Breast epithelium (tissue), 4 donors: Measurements from ENCODE around the gene CTDSP2. TPM values are rescaled to one million over a fixed set of nuclear protein-coding genes. Genes with fewer than 3 reads are reported as not detected.
"Not testable (repeated sequence)": the region's sequence is repeated elsewhere in the genome, so short reads cannot be mapped to it uniquely, and the experiment has no call there.

ENCODE experiments used
- DNase-seq, 2 donors: peaks; one replicate each; pipeline ENCODE4 v3.0.0-alpha.2; 2019; ENCODE audit warnings: low spot score in 2 of 2
- H3K27ac ChIP-seq, 2 donors: fragments of 200-600 bp; sonication (generic) in 1 of 2; one replicate each; pipeline ENCODE4 v1.5.1; 2016 to 2019; ENCODE audit warnings: mild to moderate bottlenecking in 1 of 2
- H3K27me3 ChIP-seq, 2 donors: fragments of 200-600 bp; sonication (generic) in 1 of 2; one replicate each; pipeline versions ENCODE4 v1.5.1 to v1.6.0; 2017 to 2019; ENCODE audit warnings: control low read depth in 1 of 2, mild to moderate bottlenecking in 1 of 2
- H3K36me3 ChIP-seq: fragments of 200-600 bp; one replicate; pipeline ENCODE4 v1.5.1; 2019
- H3K4me1 ChIP-seq, 2 donors: fragments of 200-600 bp; sonication (generic); one replicate each; pipeline ENCODE4 v1.5.1; 2016 to 2019; ENCODE audit warnings: control low read depth in 1 of 2
- H3K4me3 ChIP-seq, 3 donors: fragments of 200-600 bp; sonication (generic); 1 replicate in 2 of 3; 2 replicates in 1 of 3; pipeline ENCODE4 v1.5.1; 2016 to 2019; ENCODE audit warnings: mild to moderate bottlenecking in 3 of 3, moderate library complexity in 2 of 3
- H3K9me3 ChIP-seq, 2 donors: fragments of 200-600 bp; sonication (generic) in 1 of 2; one replicate each; pipeline ENCODE4 v1.5.1; 2016 to 2019; ENCODE audit warnings: control low read depth in 1 of 2
- CTCF ChIP-seq, 3 donors: fragments of 450-650 bp; IDR thresholded peaks; one replicate each; pipeline ENCODE4 v1.5.1; 2016 to 2017; ENCODE audit warnings: antibody characterized with exemption in 3 of 3, mild to moderate bottlenecking in 3 of 3, moderate library complexity in 3 of 3
- POLR2A ChIP-seq: fragments of 450-650 bp; IDR thresholded peaks from one replicate; pipeline ENCODE4 v1.6.1; 2016; ENCODE audit warnings: antibody characterized with exemption, mild to moderate bottlenecking, moderate library complexity
- POLR2AphosphoS5 ChIP-seq, 3 donors: sonication (generic); formaldehyde crosslinking; IDR thresholded peaks; one replicate each; pipeline ENCODE4 v1.6.1; 2017; ENCODE audit warnings: antibody characterized with exemption in 3 of 3
- intact Hi-C: fragments of 100-400 bp; cut with DNase I; formaldehyde crosslinking; loops from one replicate; pipeline ENCODE4 v1.15.1; 2023; ENCODE audit warnings: low total_unique reads
- total RNA-seq, 3 donors: library from RNA; depleted of rRNA; stranded (reverse); fragments of >200 nt; gene quantifications; one replicate each; pipeline ENCODE4 v1.1.0, GENCODE V29; 2016

Gene CTDSP2
- total RNA-seq, 3 donors from 2014 or later, result 144 to 175 (median 167) TPM

- intact Hi-C loops, result no loop called here
- TF ChIP-seq POLR2AphosphoS5 (IDR thresholded peaks at IDR 0.05) (peak; percentile 67 to 84 (median 72)), POLR2A (no peak)
- H3K27ac ChIP-seq, result peak overlapping the region; percentile 86 to 95
- no peak for DNase-seq
- H3K9me3 ChIP-seq, result no peaks in the 10 kb centered on the region
- peak overlapping the region in 1 of 3 donors; percentile 36 for H3K4me3 ChIP-seq
- H3K4me1 ChIP-seq, result peaks cover 28 to 33% of the 10 kb centered on the region in 2 donors
- H3K27me3 ChIP-seq, result no peaks in the 10 kb centered on the region
- no peaks in the 10 kb centered on the region for H3K36me3 ChIP-seq
These were observed 43.0 kb upstream of the CTDSP2 start for GRCh38 chr12:57889500-57889989.

- peak overlapping the region; percentile 86 to 95 for H3K27ac ChIP-seq
- TF ChIP-seq CTCF (IDR thresholded peaks at IDR 0.05), result no peak
- H3K4me3 ChIP-seq, result peak overlapping the region in 1 of 3 donors; percentile 36
- DNase-seq, result peak in 1 of 2 donors; percentile 66
- no peaks in the 10 kb centered on the region for H3K9me3 ChIP-seq
- H3K27me3 ChIP-seq, result no peaks in the 10 kb centered on the region
- H3K36me3 ChIP-seq, result no peaks in the 10 kb centered on the region
- intact Hi-C loops, result no loop called here
- H3K4me1 ChIP-seq, result peaks cover 24 to 26% of the 10 kb centered on the region in 2 donors
These were observed 42.1 kb upstream of the CTDSP2 start for GRCh38 chr12:57888409-57889157.

GRCh38 chr12:57887631-57888408 lies 41.3 kb upstream of the CTDSP2 start:
- H3K4me1 ChIP-seq, result peaks cover 17 to 19% of the 10 kb centered on the region in 2 donors
- H3K9me3 ChIP-seq, result no peaks in the 10 kb centered on the region
- no peak for DNase-seq
- intact Hi-C loops, result no loop called here
- H3K4me3 ChIP-seq, result peak overlapping the region in 1 of 3 donors; percentile 36
- no peaks in the 10 kb centered on the region for H3K36me3 ChIP-seq
- TF ChIP-seq POLR2AphosphoS5 (IDR thresholded peaks at IDR 0.05) (no peak), CTCF (IDR thresholded peaks at IDR 0.05) (no peak), POLR2A (no peak)
- H3K27ac ChIP-seq, result peak overlapping the region; percentile 86 to 95
- H3K27me3 ChIP-seq, result no peaks in the 10 kb centered on the region

- intact Hi-C loops, H3K4me3 ChIP-seq, H3K9me3 ChIP-seq, DNase-seq, H3K27me3 ChIP-seq, H3K36me3 ChIP-seq: not testable (repeated sequence)
- Histone ChIP-seq H3K27ac (peak overlapping the region; percentile 86 to 95), H3K4me1 (peaks cover 14 to 16% of the 10 kb centered on the region in 2 donors)
These were observed 40.4 kb upstream of the CTDSP2 start for GRCh38 chr12:57886964-57887363.

GRCh38 chr12:57886542-57886941 lies 40.0 kb upstream of the CTDSP2 start:
- H3K27ac ChIP-seq, result peak overlapping the region in 1 of 2 donors; percentile 22
- no peaks in the 10 kb centered on the region for H3K36me3 ChIP-seq
- H3K9me3 ChIP-seq, result no peaks in the 10 kb centered on the region
- no peak for DNase-seq
- H3K4me3 ChIP-seq, result no peak overlapping the region
- peaks cover 14 to 16% of the 10 kb centered on the region in 2 donors for H3K4me1 ChIP-seq
- no peaks in the 10 kb centered on the region for H3K27me3 ChIP-seq
- TF ChIP-seq CTCF (IDR thresholded peaks at IDR 0.05), result no peak
- intact Hi-C loops, result no loop called here

- DNase-seq, result no peak
- no peaks in the 10 kb centered on the region for H3K27me3 ChIP-seq
- TF ChIP-seq POLR2AphosphoS5 (IDR thresholded peaks at IDR 0.05) (no peak), POLR2A (no peak)
- intact Hi-C loops, result no loop called here
- H3K4me1 ChIP-seq, result peaks cover 14 to 16% of the 10 kb centered on the region in 2 donors
- no peaks in the 10 kb centered on the region for H3K36me3 ChIP-seq
- H3K9me3 ChIP-seq, result no peaks in the 10 kb centered on the region
- no peak overlapping the region for H3K4me3 ChIP-seq
- no peak overlapping the region for H3K27ac ChIP-seq
These were observed 38.7 kb upstream of the CTDSP2 start for GRCh38 chr12:57885207-57885606.
